HL-60/S4 treated with phorbol 12-myristate 13-acetate at 8.2 ng/mL for 4 days and 3 days (cell line): ENCODE results near the gene GOLM1.
"Not testable (repeated sequence)": the region's sequence is repeated elsewhere in the genome, so short reads cannot be mapped to it uniquely, and the experiment has no call there.

Experiments used
- in situ Hi-C: fragments of 300-500 bp; cut with MboI; formaldehyde crosslinking; loops from 2 replicates; pipeline ENCODE4 v1.15.0; 2022; ENCODE audit warnings: low sequenced_read_pairs

Gene GOLM1

DNA sequence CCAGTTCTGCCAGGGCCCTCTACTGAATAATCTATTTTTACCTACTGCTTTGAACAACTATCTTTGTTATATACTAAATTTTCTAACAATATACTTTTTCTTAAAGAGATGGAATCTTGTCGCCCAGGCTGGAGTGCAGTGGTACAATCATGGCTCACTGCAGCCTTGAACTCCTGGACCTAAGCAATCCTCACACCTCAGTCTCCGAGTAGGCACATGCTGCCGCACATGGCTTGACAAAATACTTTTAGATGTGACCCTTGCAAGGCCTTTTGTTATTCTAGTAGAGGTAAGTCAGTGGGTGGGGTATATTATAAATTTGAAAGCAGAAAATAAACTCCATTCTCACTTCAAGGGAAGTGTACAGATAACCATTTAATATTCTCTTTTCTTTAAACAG is 7.9 kb downstream of the GOLM1 start:
- in situ Hi-C loops: no loop called here

GRCh38 chr9:86082870-86083269 is 16.5 kb downstream of the GOLM1 start:
- in situ Hi-C loops: no loop called here

GRCh38 chr9:86079865-86080469 is 19.4 kb downstream of the GOLM1 start:
- in situ Hi-C loops: no loop called here

DNA sequence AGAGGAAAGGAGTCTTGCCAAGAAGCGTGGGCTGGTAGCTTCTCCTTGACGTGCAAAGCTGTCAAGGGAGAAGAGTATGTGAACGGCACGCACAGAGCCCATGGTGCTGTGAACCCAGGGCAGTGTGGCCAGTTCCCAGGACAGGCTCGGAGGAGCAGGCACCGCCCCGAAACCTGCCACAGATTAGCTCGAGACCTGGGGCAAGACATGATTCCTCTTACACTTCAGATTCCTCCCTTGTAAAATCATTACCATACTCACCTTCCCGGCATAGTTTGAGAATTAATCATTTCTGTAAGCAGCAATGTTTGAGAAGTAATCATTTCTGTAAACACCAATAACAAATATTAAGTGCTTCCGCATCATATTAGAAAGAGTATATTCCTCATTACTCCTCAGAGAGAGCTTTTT is 19.9 kb downstream of the GOLM1 start:
- in situ Hi-C loops: no loop called here

DNA sequence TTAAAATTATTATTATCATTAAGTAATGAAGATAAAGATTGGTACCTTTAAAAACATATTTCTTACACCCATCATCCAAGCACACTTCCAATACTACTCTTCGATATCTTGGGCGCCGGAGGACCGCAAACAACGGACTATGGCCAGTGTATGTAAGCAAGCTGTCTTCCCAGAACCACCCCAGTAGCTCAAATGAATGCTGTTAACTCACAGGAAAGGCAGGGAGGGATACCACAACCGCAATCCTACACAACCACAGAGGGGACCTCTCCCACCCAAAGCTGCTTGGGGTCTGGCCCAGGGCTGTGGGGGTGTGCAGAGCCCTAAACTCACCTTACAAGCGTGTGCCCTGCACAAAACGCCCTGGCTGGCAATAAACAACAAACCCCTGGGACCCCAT is 20.6 kb downstream of the GOLM1 start:
- in situ Hi-C loops: no loop called here

DNA sequence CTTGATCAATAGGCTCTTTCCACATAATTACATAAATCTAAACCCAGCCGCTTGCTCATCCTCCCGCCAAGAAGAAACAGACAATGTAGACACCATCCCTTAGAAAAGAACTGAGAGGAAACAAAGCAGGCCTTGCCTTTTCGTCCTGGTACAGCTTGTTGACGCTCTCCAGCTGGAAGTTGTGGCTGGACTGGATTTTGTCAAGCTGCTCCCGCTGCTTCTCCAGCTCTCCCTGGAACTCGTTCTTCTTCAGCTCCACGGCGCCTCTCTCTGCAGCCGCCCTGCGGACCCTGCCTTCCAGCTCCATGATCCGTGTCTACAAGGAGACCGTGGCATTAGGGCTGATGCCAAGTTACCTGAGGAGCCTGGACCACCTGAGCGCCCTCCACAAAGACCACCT is 22.1 kb downstream of the GOLM1 start:
- in situ Hi-C loops: no loop called here

- in situ Hi-C loops: no loop called here
Measured at GRCh38 chr9:86075132-86076109, 23.9 kb downstream of the GOLM1 start.

DNA sequence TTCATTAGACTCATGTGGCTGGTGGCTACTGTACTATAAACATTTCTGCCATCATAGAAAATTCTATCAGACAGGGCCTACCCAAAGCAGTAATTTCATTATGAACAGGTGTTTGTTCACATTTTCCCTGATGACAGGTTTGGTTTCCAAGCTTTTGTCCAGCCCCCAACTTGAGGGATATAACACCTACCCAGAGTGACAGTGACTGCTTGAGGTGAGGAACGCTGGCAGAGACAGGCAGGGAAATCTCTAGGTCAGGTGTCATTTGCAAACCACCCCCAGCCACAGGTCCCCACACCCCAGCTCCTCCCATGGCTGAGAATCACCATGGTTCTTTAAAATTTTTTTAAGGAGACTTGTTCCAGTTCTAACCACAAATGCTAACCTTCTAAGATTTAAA is 25.5 kb downstream of the GOLM1 start:
- in situ Hi-C loops: no loop called here

DNA sequence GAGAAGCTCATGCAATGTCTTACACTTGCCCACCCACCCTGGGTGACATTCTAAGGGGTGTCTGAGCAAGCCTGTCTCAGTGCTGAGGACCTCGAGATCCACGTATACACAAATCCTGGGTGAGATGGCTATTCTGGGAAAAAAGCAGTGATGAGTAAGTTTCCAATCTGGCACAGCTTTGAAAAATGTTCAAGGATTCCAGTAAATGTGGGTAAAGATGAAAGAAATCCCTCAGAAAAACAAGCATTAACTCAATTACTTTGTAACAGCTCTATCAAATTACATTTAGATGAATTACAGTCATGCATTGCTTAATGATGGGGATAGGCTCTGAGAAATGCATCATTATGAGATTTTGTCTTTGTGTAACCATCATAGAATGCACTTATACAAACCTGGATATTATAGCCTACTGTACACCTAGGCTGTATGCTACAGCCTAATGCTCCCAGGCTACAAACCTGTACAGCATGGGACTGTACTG is 26.9 kb downstream of the GOLM1 start:
- in situ Hi-C loops: no loop called here

GRCh38 chr9:86069206-86069869 is 30.0 kb downstream of the GOLM1 start:
- in situ Hi-C loops: no loop called here

DNA sequence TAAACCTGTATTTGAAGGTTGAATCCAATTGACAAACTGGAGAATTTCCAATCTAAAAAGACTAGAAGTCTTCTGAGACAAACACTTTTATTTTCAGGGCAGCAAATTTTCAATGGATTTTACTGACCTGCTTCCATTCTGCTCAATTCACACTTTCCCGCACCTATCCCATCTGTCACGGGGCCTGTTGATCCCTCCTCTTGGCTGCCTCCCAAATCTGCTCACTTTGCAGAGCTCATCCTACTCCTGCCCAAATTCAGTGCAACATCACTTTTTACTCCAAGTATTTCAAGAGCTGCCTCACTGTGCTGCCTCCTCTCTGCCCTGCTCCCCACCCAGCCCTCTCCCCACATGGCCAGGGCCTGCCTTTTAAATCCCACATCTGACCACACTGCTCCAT is 35.1 kb downstream of the GOLM1 start:
- in situ Hi-C loops: no loop called here

GRCh38 chr9:86062845-86063693 is 36.3 kb downstream of the GOLM1 start:
- in situ Hi-C loops: no loop called here

GRCh38 chr9:86061972-86062739 is 37.2 kb downstream of the GOLM1 start:
- in situ Hi-C loops: no loop called here

DNA sequence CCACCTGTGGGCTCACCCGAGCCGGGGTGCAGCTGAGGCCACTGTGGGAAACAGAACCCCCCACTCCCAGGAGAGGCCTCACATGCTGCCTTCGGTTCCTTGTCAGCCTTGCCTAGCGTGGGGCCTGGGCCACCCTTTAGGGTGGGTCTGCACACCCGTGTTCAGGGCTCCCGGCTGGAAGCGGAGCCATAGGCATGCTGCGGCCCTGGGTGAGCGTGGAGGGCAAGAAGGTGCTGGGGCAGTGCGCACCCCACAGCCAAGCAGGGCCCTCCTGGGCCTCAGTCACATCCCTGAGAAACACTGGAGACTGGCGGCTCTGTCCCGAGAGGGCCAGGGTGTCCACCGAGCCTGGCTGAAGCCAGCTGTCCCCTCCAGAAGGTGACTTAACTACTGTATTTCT is 41.9 kb downstream of the GOLM1 start:
- in situ Hi-C loops: no loop called here

DNA sequence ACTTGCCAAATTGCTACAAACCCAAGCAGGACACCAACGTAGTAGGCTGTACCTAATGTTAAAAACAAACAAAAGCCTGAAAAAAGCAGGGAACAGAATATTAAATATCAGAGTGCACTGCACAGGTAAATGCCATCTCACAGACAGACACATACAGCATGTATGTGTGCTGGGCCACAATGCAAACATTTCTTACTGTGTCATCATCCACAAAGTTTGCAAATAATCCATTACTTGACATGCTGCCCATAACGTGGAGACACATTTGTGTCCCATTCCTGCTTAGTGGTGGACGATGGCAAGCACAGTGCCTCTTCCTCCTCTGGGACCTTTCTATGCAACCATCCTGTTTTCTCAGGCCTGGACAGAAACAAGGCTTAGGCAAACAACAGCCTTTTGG is 44.7 kb downstream of the GOLM1 start:
- in situ Hi-C loops: no loop called here

DNA sequence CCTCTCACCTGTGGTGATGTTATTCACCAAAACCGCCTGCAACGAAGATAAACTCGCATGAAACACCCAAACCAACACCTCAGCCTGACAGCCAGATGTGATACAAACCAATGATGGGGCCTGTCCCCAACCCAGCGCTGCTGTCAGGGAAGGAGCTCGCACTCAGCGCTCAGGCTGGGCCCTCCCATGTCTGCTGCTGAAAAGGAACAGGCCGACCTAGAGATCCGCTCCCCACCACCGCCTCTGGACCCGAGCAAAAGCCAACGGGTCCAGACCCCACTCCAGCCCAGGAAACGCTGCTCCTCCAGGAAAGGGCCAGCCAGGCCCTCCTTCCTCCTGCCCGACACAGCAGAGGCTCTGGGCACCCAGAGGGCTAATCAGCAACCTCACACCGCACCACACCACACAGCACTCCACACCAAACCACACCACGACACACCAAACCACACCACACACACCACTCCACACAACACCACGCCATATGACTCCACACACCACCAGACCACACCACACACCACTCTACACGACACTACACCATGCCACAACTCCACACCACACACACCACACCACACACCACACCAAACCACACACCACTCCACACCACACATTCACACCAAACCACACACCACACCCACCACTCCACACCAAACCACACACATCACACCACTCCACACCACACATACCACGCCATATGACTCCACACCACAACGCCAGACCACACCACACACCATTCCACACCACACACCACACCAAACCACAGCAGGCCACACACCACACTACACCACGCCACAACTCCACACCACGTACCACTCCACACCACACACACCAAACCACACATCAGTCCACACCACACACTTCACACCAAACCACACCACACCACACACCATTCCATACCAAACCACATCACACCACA is 46.5 kb downstream of the GOLM1 start:
- in situ Hi-C loops: no loop called here

DNA sequence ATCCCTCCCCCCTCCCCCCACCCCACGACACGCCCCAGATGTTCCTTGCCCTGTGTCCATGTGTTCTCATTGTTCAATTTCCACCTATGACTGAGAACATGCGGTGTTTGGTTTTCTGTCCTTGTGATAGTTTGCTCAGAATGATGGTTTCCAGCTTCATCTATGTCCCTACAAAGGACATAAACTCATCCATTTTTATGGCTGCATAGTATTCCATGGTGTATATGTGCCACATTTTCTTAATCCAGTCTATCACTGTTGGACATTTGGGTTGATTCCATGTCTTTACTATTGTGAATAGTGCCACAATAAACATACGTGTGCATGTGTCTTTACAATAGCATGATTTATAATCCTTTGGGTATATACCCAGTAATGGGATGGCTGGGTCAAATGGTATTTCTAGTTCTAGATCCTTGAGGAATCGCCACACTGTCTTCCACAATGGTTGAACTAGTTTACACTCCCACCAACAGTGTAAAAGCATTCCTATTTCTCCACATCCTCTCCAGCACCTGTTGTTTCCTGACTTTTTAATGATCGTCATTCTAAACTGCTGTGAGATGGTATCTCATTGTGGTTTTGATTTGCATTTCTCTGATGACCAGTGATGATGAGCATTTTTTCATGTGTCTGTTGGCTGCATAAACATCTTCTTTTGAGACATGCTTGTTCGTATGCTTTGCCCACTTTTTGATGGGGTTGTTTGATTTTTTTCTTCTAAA is 51.2 kb downstream of the GOLM1 start:
- in situ Hi-C loops: not testable (repeated sequence)

DNA sequence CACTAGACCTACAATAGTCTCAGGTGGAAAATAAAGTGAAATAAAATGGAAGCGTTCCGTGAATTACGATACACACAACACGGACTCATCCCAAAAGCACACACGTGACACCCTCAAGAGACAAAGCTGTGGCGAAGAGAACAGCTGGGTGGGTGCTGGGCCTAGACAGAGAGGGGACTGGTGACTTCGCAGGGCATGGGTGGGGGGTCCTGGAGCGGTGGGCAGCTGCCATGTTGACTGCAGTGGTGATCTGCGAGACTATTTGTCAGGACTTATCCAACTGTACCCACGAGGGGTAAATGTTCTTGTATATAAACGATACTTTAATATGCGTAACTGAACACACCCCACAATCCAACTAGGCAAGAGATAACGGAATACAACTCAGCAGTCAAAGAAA is 52.0 kb downstream of the GOLM1 start:
- in situ Hi-C loops: no loop called here
